Tibial nerve (tissue), 3 donors: ENCODE results near the gene GPER1.

Source experiments
- CTCF ChIP-seq, 5 experiments: fragments of 200-600 bp in 3 of 5; fragments of 450-650 bp in 2 of 5; sonication (generic) in 3 of 5; IDR thresholded peaks; one replicate each; pipeline ENCODE4 v1.5.1; 2016 to 2019; ENCODE audit warnings: antibody characterized with exemption in 5 of 5, mild to moderate bottlenecking in 3 of 5, moderate library complexity in 2 of 5
- POLR2A ChIP-seq, 2 donors: fragments of 450-650 bp; IDR thresholded peaks; one replicate each; pipeline ENCODE4 v1.6.1; 2017; ENCODE audit warnings: antibody characterized with exemption in 2 of 2, mild to moderate bottlenecking in 2 of 2, moderate library complexity in 2 of 2

DNA sequence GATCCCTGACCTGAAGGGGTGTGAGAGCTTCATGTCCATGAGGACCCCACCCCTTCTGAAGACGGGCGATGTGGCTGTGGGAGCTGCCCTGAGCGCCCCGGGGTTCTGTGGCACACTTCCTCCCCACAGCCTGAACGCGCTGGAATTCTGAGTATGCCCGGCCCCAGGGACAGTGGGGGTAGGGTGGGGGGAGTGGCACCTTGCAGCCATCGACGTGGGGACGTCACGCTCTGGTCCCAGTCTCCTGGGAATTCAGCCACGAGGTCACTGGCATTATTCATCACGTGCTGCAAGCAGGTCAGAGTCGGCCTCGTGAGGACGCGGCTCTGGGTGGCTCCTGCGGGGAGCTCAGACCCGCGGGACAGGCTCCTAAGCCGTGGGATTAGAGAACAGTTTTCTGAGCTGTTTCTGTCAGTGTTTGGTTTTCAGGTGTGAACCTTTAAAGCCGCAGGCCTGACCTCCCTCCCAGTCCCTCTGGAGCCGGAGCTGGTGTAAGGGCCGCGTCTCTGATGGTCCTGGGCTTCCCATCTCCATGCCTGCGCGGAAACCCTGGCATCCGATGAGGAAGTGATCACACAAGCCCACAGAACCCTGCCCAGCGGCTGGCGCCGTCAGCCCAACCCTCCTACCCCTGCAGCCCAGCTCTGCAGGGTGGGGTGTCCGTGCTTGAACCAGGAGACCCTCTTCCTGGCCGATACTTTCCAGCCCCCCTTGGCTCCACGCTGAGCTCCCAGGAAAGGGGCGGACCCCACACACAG is 27.4 kb upstream of the GPER1 start:
- TF ChIP-seq CTCF (IDR thresholded peaks at IDR 0.05) = no peak
- TF ChIP-seq POLR2A (IDR thresholded peaks at IDR 0.05) = peak in 1 of 2 donors; percentile 6
